AG09309 (cell line): ENCODE data around the gene AGFG2.

ENCODE experiments used
- DNase-seq: peaks from one replicate; pipeline ENCODE4 v3.0.0-alpha.2; 2010; ENCODE audit warnings: low read depth
- H3K4me3 ChIP-seq: 2 replicates; pipeline ENCODE4 v1.5.1; 2011; ENCODE audit warnings: mild to moderate bottlenecking, low read depth, low read length, moderate library complexity; ENCODE audit not compliant: control insufficient read depth
- TF ChIP-seq, protein P1 (sequence below): IDR thresholded peaks from 2 replicates; pipeline ENCODE4 v1.5.1; 2011; ENCODE audit warnings: mild to moderate bottlenecking, low read depth, low read length, inconsistent platforms; ENCODE audit not compliant: insufficient read depth, control insufficient read depth; ENCODE audit errors: missing control alignments

The AGFG2 gene

DNA sequence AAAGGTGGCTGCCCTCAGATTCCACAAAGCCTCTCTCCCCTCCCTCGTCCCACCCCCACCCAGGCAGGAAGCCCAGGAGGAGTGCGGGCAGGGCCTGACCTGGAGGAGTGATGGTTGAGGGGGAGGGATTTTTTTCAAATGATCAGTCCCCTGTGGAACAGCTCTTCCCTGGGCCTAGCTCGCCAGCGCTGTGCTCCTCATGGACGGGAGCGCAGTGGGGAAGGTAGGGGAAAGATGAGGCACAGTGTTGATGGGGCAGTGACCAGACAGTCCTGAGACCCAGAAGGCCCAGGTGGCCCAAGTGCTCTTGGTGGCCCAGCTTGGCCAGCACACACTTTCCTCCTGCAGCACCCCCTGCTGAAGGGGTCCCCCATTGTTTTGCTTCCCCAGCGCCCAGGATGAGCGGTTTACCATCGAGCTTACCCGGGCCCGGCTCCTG, 26.1 kb downstream of the AGFG2 start:
- H3K4me3 ChIP-seq: no peak overlapping the region
- TF ChIP-seq, protein P1, sequence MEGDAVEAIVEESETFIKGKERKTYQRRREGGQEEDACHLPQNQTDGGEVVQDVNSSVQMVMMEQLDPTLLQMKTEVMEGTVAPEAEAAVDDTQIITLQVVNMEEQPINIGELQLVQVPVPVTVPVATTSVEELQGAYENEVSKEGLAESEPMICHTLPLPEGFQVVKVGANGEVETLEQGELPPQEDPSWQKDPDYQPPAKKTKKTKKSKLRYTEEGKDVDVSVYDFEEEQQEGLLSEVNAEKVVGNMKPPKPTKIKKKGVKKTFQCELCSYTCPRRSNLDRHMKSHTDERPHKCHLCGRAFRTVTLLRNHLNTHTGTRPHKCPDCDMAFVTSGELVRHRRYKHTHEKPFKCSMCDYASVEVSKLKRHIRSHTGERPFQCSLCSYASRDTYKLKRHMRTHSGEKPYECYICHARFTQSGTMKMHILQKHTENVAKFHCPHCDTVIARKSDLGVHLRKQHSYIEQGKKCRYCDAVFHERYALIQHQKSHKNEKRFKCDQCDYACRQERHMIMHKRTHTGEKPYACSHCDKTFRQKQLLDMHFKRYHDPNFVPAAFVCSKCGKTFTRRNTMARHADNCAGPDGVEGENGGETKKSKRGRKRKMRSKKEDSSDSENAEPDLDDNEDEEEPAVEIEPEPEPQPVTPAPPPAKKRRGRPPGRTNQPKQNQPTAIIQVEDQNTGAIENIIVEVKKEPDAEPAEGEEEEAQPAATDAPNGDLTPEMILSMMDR: no peak

DNA sequence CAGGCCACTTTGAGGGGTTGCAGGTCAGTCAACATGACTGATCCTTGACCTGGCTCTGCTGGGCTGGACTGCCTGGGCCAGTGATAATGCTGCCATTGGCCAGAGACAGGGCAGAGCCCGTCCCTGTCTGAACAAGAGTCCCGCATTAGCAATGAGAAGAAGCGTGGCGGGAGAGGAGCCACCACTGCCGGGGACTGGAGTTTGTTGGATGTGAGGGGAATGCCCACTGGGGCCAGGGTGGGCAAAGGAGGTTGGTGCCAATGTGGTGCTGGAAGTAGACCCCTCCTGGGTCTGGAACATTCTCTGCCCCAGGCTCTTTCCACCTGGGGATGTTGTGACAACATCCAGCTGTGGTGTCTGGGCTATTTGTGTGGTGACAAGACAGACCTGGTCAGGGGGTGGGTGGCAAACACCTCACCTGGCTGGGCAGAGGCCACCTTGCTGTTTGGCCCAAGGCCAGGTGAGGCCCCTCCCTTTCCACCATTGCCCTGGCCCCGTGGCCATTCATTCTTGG, 27.1 kb downstream of the AGFG2 start:
- TF ChIP-seq, protein P1: no peak
- no peak for DNase-seq

More for the DNA sequence above, 26.1 kb downstream of the AGFG2 start:
- no peak for DNase-seq

DNA sequence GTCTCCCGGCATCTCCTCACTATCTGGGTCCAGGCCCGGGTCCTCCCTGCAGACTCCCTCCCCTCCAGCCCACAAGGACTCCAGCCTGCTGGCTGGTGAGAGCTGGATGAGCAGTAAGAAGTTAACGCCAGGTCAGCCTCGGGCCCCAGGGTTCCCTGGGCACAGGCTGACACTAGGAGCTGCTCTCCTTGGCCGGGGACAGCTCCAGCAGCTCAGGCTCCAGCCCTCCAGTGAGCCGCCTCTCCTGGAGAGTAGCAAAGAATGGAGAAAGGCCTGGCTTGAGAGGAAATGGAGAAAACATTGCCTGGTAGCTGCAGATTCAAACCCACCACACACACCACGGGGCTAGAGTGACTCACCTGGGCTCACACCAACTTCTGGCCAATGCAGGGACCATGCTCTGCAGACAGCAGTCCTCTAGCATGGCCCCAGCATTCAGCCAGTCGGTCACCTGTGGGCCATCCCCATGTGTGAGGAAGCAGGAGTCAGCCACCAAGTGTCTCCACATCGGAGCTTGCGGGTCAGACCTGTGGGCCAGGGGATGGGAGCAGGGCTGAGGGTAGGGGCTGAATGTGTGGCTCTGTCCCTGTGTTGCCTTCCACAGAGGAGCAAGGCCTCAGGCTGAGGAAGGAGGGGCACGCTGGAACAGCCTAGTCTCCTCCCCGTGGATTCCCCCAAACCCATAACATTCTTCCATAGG, 28.2 kb downstream of the AGFG2 start:
- no peak overlapping the region for H3K4me3 ChIP-seq
- TF ChIP-seq, protein P1: no peak
- DNase-seq: no peak

More for the DNA sequence above, 27.1 kb downstream of the AGFG2 start:
- no peak overlapping the region for H3K4me3 ChIP-seq

DNA sequence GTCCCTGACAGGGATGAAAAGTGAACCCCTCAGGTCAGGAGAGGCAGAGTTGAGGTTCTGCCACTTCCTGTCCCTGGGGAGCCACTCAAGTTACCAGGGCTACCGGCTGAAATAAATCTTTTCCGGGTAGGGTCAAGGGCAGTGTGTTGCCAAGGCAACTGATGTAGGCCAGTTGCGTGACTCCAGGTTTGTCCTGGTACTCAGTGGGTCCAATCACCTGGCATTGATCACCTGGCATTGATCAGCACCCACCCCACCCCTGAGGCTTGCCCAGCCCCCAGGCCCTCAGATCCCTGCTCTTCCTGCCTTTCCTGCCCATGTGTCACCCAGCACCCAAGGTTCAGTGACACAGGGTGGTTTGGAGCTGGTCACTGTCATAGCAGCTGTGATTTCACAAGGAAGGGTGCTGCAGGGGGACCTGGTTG, 28.8 kb downstream of the AGFG2 start:
- H3K4me3 ChIP-seq: no peak overlapping the region
- DNase-seq: no peak
- TF ChIP-seq, protein P1: no peak

DNA sequence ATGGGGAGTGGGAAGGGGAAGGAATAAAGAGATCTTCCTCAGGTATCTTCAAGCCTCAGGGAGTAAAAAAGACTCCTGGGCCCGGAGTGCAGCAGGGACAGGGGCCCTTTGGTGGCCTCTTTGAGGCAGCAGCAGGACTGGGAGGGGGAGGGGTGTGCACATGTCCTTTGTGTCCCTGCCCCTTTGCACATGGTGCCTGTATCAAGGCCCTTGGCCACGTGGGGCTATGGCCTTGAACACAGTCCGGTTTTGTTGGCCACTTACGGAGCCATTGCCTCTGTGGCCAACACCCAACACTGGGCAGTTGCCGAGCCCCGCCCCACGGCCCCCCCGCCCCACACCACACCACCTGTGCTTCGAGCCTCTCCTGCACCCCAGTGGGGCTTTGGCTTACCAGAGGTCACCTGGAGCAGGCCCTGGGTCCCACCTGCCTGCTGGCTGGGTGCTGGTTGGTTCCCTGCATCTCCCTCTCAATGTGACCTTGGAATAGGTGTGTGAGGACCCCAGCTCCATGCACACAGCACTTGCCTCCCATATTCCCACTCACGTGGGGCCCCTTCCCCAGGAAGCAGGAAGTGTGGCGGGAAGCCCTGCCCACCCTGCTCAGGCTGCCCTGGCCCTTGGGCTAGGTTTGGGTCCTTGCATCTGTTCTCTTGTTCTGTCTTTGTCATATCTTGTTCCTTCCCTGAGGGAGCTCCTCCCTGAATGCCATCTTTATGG, 29.3 kb downstream of the AGFG2 start:
- DNase-seq: no peak
- H3K4me3 ChIP-seq: no peak overlapping the region
- TF ChIP-seq, protein P1: no peak

DNA sequence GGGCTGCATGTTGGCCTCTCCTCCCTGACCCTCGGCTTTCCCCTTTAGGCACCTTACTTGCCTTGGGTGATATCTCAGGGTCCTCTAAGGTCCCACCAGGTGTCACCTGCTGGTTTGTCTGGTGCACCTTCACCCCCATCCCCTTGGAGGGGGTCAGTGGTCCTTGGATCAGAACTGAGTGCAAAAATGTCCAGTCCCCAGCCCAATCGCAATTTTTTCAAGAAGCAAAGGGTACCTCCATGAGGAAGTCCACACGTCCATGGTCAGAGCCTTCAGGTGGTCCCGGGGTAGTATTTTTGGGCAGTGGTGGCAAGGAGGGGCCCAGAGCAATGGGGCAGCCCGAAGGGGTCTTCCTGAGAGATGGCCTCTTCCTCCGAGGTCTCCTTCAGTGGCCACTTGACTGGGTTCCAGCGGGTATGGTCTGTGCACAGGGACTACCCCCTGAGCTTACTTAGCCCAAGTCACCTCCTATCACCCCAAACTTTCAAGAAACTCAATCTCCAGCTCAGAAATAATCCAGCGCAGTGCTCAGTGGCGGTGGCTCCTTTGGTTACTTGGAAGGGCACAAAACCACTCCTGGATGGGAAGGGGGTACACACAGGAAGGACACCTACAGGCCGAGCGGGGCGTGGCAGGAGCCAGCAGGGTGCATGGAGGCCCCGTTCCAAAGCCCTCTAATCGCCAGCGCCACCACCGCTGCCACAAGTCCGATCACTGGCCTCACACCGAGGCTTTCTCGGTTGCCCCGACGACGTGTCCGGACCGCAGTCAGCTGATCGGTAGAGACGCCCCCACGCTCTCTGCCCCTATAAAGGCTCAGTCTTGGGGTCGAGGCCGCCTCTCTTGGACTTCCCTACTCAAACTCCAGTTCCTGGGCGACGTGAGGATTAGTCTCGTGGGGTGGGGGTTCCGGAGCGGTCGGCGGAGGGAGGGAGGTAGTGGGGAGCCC, 30.2 kb downstream of the AGFG2 start:
- TF ChIP-seq, protein P1: peak; percentile 47
- peak overlapping the region; percentile 3 for H3K4me3 ChIP-seq
- DNase-seq: no peak
